Right kidney (tissue), 1 donor: ENCODE results near the gene ZBTB20.
"Not testable (repeated sequence)": the region's sequence is repeated elsewhere in the genome, so short reads cannot be mapped to it uniquely, and the experiment has no call there.

Source experiments
- DNase-seq: peaks from one replicate; pipeline ENCODE4 v3.0.0-alpha.2; 2016

The ZBTB20 gene

DNA sequence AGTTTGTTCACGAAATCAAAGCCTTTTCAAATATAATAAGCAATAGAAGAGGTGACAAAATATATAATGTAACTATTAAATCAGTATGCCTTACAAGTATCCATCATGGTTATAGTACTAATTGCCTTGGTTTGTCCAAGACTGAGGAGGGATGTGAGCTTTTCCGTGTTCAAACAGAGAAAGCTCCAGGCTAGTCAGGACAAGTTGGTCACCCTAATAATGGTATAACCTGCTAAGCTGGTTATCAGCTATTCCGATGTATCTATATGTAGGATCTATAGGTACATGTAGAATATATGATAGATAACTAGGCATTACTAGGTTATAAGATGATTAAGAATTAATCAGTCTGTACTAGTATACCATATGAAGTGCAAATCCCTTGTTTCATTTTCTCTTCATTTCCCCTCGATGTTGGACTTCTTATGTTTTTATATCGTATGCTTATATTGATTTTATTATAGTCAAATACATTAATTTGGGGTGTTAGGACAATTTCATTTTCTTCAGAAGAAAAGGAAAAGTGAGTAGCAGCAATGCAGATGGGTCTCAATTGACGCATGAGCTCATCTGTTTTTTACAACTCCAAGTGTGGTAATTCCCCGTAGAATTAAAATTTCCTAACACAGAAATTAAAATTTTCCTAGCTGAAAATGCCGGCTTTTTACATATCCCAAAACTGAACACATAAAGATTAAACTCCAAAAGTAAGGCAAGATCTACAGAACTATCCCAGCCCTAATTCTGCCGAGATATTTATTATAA lies 434.2 kb downstream of the ZBTB20 start:
- DNase-seq: no peak

DNA sequence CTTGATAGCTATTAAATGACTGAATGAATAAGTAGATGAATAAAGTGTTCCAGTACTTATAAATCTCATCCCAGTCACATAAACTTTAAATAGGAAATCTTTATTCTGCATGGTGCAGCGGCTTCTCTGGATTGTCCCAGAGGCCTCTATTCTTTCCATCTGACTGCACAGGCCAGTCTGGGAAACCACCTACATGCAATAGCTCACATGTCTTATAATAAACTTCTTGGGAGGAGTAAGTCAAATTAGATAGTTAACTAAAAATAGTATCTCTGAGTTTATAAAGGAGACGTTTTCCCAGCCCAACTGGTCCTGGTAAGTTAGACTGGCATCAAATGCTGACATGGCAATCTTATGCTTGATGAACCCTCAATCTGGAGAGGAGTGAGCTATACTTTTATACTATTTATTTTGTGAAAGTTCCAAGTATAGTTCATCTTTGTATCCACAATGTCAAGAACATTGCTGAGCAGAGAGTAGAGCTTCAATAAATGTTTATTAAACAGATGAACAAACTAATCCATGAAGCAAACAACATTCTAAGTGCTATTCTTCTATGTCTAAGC lies 435.7 kb downstream of the ZBTB20 start:
- DNase-seq: no peak

DNA sequence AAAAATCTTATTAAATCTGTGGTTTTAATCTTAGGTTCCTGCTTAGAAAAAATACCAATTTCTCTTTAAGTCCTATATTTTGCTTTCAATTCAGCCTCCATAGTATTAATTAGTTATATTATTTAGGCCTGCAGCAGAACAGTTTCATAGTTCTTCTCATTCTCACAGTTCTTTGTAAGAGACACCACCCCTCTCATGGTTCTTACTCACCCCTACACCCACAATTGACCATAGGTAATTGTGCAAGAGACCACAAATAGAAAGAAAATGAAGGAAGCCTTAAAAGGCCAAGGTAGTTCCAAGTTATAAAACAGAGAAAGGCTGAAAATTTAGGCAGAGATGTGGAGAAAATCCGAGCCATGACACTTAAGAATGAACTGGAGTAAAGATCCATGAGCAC lies 438.0 kb downstream of the ZBTB20 start:
- no peak for DNase-seq

DNA sequence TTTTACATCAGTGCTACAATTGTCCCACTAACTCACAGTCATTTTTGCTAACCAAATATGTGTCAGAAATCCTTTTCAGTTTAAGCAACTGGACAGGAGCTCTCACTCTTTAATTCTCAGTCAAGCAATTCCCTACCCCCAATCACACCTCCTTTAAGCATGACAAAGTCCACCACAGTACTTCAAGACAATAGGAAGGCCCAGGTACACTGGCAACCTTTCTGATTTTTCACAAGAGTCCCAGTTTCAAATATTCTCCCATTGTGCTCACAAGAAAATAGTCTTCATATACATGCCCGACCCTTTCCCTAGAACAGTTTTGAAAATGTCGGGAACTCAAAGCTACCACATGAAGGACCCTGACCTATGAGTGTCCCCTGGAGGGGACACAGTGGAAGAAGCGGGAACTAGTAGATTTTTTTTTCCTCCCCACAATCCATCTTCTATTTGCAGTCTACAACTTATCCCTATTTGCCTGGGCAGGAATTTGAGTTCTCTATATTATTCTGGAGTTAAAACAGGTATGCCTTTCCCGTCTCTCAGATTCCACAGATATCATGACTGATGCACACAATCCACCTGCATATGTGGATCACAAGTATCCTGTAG lies 439.7 kb downstream of the ZBTB20 start:
- DNase-seq: no peak

DNA sequence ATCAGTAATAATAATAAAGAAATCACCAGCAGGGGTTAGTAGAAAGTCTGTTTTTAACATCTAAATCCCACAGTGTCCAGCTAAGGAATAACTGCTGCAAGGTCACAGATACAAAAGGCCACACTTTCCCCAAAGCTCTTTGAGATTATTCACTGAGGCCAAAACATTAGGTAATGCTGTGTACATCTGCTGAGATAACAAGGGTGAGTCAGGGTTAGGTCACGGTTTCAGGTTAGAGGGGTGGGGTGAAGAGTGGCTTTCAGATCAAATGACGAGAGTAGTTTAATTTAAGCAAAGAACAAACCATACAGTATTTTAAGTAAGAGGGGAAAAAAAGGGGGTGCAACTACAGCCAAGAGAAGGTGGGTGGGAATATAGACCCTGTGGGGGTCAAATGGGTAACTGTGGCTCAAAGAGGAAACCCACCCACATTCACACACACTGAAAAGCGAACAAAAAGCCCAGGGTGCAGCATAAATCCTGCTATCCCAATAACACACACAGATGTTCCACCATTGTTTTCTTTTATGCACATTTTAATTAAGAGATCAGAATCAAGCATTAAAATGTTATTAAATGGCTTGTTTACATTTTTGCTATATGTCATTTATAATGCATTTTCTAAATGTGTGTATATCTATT lies 440.4 kb downstream of the ZBTB20 start:
- DNase-seq: no peak

DNA sequence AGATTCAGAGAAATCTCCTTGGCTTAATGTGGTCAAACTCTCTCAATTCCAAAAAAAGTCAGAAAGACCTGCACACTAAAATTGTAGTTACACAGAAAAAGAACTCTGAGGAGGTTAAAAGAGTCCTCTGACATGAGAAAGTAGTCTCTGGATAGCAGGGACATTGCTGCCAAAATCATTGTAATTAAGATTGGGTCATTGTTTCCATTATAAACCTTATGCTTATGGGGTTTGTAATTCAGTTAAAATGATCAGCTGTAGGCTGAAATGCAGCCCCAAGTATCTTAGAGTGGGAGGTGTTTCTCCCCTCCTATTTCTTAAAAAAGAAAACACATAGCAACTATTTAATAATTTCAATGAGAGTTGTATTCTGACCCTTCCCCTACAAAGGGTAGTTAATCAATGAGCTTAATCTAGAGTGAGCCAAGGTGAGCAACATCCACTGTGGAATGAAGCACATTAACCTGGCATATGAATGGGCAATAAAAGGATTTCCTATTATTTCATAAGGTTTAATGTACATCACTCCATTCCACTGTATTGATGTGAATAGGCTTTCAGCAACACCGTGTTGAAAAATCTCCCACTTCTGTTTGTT lies 446.4 kb downstream of the ZBTB20 start:
- DNase-seq: no peak

DNA sequence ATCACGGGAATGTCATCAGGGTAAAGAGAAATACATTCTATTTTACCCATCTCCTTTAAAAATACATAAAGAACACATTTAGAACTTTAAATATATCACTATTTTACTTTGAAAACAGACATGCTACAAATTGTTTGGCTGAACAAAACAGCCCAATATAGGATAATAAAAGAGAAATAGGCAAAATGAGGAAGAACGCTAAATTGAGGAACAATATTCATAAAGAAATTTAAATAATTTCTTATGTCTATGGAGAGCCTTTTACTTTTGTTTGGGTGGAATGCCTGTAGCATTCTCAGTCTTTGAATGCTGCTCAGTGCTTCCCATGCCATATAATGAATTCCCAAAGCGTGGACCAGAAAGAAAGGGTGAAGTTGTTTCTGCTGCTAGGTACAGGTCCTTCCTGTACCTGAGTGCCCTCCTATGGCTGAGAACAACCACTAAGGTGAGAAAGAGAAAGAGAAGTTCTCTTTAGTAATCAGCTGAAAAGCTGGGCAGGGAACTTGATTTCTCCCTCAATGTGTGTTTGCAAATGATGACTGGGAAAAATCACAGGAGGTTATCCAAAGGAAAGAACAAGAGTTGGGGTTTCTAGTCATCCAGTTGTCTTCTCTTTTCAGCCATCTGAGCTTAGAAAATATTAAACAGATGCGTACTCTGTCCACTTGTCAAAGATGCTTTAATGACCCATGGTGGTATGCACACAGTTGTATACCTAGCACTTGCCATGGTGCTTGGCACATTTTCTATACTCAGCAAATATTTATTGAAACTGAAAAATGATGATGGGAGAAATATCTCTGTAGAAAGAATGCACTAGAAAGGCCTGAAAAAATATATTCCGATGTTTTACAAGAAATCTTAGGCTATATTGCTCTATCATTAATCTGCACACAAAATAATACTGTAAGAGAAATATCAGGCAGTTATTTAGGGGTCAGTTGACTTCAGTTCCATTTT lies 448.7 kb downstream of the ZBTB20 start:
- no peak for DNase-seq

DNA sequence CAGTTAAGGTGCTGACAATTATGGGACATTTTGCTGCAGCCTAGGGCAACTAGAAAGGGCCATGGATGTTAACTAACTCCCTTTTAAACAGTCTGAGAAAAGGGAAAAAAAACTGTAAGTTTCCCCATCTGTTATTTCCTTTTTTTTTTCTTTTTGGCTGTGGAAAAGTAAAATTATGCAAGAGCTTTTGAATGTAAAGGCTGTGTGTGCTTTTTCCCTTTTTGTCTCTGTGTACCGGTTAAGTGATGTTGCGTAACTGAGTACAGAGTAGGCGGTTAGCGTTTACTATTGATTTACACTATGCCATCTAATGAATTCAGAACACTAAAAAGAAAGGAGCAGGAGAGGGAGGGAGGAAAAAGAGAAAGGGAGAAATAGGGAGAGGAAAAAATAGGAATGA lies 449.7 kb downstream of the ZBTB20 start:
- DNase-seq: no peak

DNA sequence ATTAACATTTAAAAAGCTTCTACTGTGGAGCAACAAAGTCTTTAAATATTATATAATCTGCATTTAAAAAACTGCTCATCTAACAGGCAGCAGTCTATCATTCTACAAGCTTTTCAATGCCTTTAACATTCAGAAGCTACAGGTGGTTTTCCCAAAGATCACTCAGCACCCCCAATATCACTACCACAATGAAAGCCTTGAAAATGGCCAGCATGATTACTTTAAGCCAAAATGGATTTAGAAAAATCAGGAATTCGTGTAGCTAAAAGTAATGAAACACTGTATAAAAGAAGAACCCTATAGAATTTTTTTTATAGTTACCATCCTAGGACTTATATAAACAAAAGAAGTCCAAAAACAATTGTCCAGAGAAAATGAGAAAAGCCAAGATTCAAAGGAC lies 452.8 kb downstream of the ZBTB20 start:
- DNase-seq: no peak

DNA sequence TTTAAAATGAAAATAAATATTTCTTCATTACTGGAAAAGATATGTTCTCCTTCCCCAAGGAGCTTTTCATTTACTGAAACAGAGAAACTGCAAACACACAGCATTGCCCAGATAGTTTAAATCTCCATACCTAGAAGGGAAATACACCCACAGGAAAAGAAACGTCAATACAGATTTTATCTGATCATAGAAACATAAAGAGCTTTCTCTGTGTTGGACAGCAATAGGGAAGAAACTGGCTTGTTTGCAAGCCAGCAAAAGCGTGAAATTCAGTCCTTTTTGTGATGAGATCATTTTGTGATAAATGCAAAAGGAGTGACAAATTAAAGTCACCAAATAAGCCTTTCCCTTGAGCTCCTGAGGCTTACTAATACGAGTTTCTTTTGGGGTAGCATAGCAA lies 455.2 kb downstream of the ZBTB20 start:
- no peak for DNase-seq

DNA sequence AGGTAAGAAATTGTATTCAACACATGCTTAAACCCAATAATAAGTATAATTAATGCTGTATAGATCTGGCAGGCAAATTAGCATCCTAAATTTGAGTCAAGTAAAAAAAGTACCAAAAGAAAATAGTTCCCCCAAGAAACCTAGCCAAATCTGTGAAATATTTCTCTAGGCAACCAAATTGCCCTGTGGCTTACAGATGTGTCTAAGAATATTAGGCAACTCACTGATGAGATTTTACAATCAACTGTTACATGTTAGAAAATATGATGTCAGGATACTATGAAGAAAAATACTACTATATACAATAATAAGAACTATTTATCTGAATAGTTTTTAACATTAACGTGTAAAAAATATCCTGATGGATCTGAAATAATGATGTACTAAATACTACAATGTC lies 456.2 kb downstream of the ZBTB20 start:
- DNase-seq: no peak

DNA sequence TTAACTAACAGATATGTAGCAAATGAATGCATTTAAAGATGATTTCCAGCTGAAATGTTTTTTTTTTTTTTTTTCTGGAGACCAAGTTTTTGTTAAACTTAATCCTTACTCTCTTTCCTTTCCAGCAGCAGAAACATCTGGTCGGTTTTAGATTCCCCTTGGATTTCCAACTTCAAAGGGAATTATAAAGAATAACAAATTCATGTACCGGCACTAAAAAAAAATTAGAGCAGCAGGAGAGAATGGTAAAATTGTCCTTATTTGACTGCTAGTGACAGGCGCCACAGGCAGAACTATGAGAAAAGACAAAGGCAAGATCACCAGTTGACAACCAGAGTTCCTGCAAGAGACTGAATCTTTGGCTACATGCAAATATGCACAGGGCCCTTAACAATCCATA lies 459.9 kb downstream of the ZBTB20 start:
- no peak for DNase-seq

DNA sequence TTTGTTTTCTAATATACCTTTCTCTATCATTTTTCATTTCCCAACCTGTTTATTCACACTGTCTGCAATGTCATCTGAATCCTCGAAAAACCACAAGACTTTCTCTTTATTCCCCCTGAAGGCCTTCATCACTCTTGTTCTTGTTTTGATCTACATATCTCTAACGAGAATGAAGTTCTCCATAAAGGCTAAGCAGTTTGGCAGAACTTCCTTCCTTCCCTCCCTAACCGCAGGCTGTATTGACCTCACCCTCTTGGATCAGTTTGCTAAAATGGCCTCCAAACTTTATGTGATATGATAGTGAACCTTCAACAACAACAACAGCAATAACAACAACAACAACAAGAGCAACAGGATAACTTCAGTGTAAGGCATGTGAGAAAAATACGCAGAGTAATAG lies 460.5 kb downstream of the ZBTB20 start:
- DNase-seq: no peak

DNA sequence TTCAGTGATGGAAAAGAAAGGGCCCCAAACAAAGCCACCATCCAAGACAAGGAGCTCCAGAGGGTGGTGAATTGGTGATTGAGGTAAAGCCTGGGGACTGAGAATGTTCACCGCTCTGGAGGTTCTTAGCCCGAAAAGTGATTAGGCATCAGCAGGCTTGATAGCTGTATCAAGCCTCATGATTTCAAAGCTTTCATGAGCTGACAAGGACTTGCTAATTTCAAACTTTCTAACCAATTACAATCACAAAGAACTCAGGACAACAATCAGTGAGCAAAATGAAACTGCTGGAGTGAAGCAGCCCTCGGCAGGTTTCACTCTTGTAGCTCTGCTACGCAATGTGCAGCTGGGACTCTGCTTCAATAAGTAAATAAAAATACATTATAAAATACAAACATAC lies 461.9 kb downstream of the ZBTB20 start:
- DNase-seq: no peak

DNA sequence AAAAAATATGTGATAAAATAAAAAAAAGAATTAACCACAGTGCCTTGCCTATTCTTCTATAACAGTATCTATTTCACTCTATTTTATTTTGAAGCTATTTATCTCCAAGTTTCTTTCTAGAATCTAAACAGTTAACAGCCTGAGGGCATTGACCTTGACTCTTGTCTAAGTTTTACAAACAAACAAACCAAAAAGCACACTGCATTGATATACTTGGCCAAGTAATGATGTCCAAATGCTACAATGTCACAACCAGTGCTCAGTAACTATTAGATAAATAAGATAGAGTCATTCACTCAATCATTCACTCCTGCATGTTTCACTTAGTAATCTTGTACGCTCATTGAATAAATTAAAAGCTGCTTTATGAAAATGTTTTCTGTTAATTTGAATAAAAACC lies 466.8 kb downstream of the ZBTB20 start:
- DNase-seq: no peak

DNA sequence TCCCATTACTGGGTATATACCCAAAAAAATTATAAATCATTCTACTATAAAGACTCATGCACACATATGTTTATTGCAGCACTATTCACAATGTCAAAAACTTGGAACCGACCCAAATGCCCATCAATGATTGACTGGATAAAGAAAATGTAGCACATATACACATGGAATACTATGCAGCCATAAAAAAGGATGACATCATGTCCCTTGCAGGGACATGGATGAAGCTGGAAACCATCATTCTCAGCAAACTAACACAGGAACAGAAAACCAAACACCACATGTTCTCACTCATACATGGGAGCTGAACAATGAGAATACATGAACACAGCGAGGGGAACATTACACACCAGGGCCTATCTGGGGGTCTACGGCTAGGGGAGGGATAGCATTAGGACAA lies 467.3 kb downstream of the ZBTB20 start:
- not testable (repeated sequence) for DNase-seq

DNA sequence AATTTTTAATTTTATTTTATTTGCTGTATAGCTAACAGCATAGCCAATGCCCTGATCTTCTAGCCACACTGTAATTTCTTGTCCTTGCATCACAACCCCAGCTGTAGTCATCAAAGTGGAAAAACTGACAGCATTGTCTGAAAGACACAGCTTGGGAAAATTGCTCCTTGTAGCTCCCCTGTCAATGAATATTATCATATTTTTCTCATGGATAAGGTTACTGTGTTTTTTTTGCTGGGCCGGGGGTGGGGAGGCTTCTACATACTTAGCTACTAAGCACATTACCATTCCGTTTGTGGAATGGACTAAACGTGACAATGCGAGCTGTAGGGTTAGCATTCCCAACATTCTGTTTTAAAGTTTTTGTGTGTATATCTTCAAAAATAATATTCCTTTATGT lies 472.0 kb downstream of the ZBTB20 start:
- no peak for DNase-seq

DNA sequence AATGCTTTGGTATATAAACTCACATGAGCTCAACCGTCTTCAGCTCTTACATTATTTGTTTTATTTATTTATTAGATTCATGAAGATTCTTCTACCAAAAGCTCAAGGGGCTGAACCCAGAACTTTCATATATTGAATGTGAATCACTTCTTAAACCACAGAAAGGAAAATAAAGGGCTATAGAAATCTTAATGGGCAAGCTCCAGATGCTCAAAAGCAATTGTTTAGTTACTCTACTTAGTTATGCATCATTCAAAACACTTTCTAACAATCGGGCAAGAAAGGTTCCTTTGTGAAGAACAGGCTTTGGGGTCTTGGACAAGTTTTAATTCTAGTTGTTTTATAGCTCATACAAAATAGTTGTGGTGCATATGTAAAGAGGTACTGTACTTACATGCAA lies 473.1 kb downstream of the ZBTB20 start:
- DNase-seq: no peak

DNA sequence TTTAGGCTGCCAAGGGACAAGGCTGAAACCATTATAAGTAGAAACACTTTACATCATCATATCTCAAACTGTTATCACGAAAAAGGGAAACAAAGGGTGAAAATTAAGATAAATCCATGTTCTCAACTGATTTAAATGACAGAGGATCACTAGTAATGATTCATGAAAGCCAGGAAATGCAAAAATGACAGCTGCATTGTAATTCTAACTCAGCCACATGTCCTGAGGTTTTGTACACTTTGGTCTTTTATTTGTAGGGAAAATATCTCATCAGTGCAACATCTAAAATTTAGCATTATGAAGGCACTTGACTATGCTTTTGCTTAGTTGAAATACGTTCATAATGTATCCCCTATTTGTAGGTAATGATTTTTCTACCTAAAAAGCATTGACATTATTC lies 473.6 kb downstream of the ZBTB20 start:
- no peak for DNase-seq

DNA sequence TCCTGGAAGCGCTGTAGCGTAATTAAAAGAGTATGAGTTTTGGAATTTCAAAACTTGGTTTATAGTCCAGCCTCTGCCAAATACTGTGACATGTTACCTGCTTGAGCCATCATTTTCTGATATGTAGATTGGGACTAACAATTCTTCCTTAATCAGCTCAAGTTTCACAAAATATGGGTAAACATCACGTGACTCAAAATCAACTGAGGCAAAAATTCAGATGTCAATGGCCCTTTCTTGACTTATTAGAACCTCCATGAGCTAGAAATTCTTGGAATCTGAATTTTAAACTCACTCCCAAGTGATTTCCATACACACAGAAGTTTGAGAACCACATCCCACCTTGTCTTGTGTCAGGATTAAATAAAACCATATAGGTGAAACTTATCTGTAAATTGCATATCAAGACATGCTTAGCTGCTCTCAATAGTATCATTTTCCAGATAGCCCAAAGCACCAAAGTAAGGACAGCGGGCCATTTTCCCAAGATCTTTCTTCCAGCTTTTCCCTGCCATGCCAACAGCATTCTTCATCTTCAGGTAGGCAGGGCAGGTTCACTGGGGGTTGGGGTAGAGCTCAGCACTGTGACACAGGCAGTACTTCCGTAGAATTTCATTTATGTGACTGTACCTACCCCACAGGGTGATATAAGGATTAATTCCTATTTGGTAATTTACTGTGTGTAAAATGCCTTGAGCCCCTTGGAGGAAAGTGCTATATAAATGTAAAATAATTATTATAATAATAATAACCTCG lies 474.2 kb downstream of the ZBTB20 start:
- no peak for DNase-seq
